OCI-LY1 (cell line): ENCODE data around the gene SDK1.

Source experiments
- H2AFZ ChIP-seq: fragments of 200-600 bp; sonication (generic), shearing (Covaris generic); 2 replicates; pipeline ENCODE4 v1.6.0; 2014; ENCODE audit warnings: antibody characterized with exemption, mild to moderate bottlenecking, low read length
- H3F3A ChIP-seq: fragments of 200-600 bp; sonication (generic), shearing (Covaris generic); 2 replicates; pipeline ENCODE4 v1.6.0; 2014; ENCODE audit warnings: mild to moderate bottlenecking, antibody characterized with exemption, low read length, moderate library complexity; ENCODE audit not compliant: insufficient read depth
- H3K27ac ChIP-seq: fragments of 200-600 bp; sonication (generic); 2 replicates; pipeline ENCODE4 v1.5.1; 2014; ENCODE audit warnings: low read length, mixed run types, mild to moderate bottlenecking, low read depth; ENCODE audit not compliant: poor library complexity, severe bottlenecking
- H3K27me3 ChIP-seq: fragments of 200-600 bp; sonication (generic); 2 replicates; pipeline ENCODE4 v1.6.0; 2014; ENCODE audit warnings: antibody characterized with exemption, mild to moderate bottlenecking, low read length, moderate library complexity; ENCODE audit not compliant: insufficient read depth
- H3K36me3 ChIP-seq: fragments of 200-600 bp; sonication (generic); 2 replicates; pipeline ENCODE4 v1.6.1; 2014; ENCODE audit warnings: mild to moderate bottlenecking, antibody characterized with exemption, low read length, moderate library complexity, mixed read lengths; ENCODE audit not compliant: insufficient read depth
- H3K4me1 ChIP-seq: fragments of 200-600 bp; sonication (generic); 2 replicates; pipeline ENCODE4 v1.5.1; 2014; ENCODE audit warnings: mild to moderate bottlenecking, low read length, moderate library complexity; ENCODE audit not compliant: insufficient read depth, severe bottlenecking
- H3K4me2 ChIP-seq: fragments of 200-600 bp; sonication (generic), shearing (Covaris generic); 2 replicates; pipeline ENCODE4 v1.6.1; 2014; ENCODE audit warnings: low read length
- H3K4me3 ChIP-seq: fragments of 200-600 bp; sonication (generic); 2 replicates; pipeline ENCODE4 v1.5.1; 2014; ENCODE audit warnings: low read length, low read depth, mild to moderate bottlenecking, mixed read lengths; ENCODE audit not compliant: poor library complexity, severe bottlenecking
- H3K79me2 ChIP-seq: fragments of 200-600 bp; shearing (Covaris generic); 2 replicates; pipeline ENCODE4 v1.6.1; 2016; ENCODE audit warnings: mixed run types, low read length, mixed read lengths; ENCODE audit not compliant: insufficient read depth
- H3K9ac ChIP-seq: fragments of 200-600 bp; sonication (generic), shearing (Covaris generic); 2 replicates; pipeline ENCODE4 v1.6.1; 2014; ENCODE audit warnings: mild to moderate bottlenecking, low read length, mixed read lengths
- H3K9me2 ChIP-seq: fragments of 200-600 bp; sonication (generic), shearing (Covaris generic); 2 replicates; pipeline ENCODE4 v1.6.1; 2014; ENCODE audit warnings: low read depth, mild to moderate bottlenecking, low read length, mixed read lengths
- H3K9me3 ChIP-seq: fragments of 200-600 bp; shearing (Covaris generic); 2 replicates; pipeline ENCODE4 v1.6.1; 2014; ENCODE audit warnings: low read length, mixed read lengths
- H4K20me1 ChIP-seq: fragments of 200-600 bp; sonication (generic), shearing (Covaris generic); 2 replicates; pipeline ENCODE4 v1.6.0; 2016; ENCODE audit warnings: mild to moderate bottlenecking, low read length; ENCODE audit not compliant: insufficient read depth
- CTCF ChIP-seq: fragments of 200-600 bp; sonication (generic), shearing (Covaris generic); IDR thresholded peaks from 2 replicates; pipeline ENCODE4 v1.5.1; 2017; ENCODE audit warnings: mild to moderate bottlenecking, antibody characterized with exemption, low read length, moderate library complexity, mixed read lengths
- EZH2 ChIP-seq: fragments of 200-600 bp; sonication (generic), shearing (Covaris generic); IDR thresholded peaks from 2 replicates; pipeline ENCODE4 v1.8.0; 2017; ENCODE audit warnings: borderline replicate concordance, mixed run types, mild to moderate bottlenecking, antibody characterized with exemption, low read length, moderate library complexity, mixed read lengths

The SDK1 gene

GRCh38 chr7:4202154-4202736 lies 901.2 kb downstream of the SDK1 start:
- TF ChIP-seq CTCF (no peak), EZH2 (no peak)
- Histone ChIP-seq H3K4me3 (no peak overlapping the region), H3K79me2 (no peaks in the 10 kb centered on the region)

GRCh38 chr7:4202954-4203353 lies 901.9 kb downstream of the SDK1 start:
- H3K9me2 ChIP-seq: no peaks in the 10 kb centered on the region
- H3K36me3 ChIP-seq: no peaks in the 10 kb centered on the region
- H3K9ac ChIP-seq: no peak overlapping the region
- no peaks in the 10 kb centered on the region for H3F3A ChIP-seq
- no peak for TF ChIP-seq CTCF
- no peak for TF ChIP-seq EZH2
- no peaks in the 10 kb centered on the region for H3K27me3 ChIP-seq
- H3K4me1 ChIP-seq: no peaks in the 10 kb centered on the region
- no peak overlapping the region for H2AFZ ChIP-seq
- H3K9me3 ChIP-seq: no peaks in the 10 kb centered on the region
- H3K4me3 ChIP-seq: no peak overlapping the region
- H3K4me2 ChIP-seq: no peak overlapping the region
- no peaks in the 10 kb centered on the region for H4K20me1 ChIP-seq
- no peaks in the 10 kb centered on the region for H3K79me2 ChIP-seq
- H3K27ac ChIP-seq: no peak overlapping the region

More at GRCh38 chr7:4202154-4202736, 901.2 kb downstream of the SDK1 start:
- H3K9me2 ChIP-seq: no peaks in the 10 kb centered on the region
- no peak overlapping the region for H3K27ac ChIP-seq
- no peak overlapping the region for H2AFZ ChIP-seq
- H3K4me2 ChIP-seq: no peak overlapping the region
- H4K20me1 ChIP-seq: no peaks in the 10 kb centered on the region
- no peaks in the 10 kb centered on the region for H3K27me3 ChIP-seq
- H3K36me3 ChIP-seq: no peaks in the 10 kb centered on the region
- H3K4me1 ChIP-seq: no peaks in the 10 kb centered on the region
- no peaks in the 10 kb centered on the region for H3K9me3 ChIP-seq
- H3F3A ChIP-seq: no peaks in the 10 kb centered on the region
- H3K9ac ChIP-seq: no peak overlapping the region

GRCh38 chr7:4203626-4204512 lies 902.8 kb downstream of the SDK1 start:
- Histone ChIP-seq H2AFZ (no peak overlapping the region), H3K27ac (no peak overlapping the region)
- TF ChIP-seq CTCF (no peak), EZH2 (no peak)

More at GRCh38 chr7:4203626-4204512, 902.8 kb downstream of the SDK1 start:
- no peaks in the 10 kb centered on the region for H3K9me3 ChIP-seq
- H3K36me3 ChIP-seq: no peaks in the 10 kb centered on the region
- H3K4me1 ChIP-seq: no peaks in the 10 kb centered on the region
- no peaks in the 10 kb centered on the region for H3K27me3 ChIP-seq
- H3K9me2 ChIP-seq: no peaks in the 10 kb centered on the region
- no peaks in the 10 kb centered on the region for H3F3A ChIP-seq
- no peak overlapping the region for H3K4me3 ChIP-seq
- H4K20me1 ChIP-seq: no peaks in the 10 kb centered on the region
- no peak overlapping the region for H3K9ac ChIP-seq
- H3K79me2 ChIP-seq: no peaks in the 10 kb centered on the region
- no peak overlapping the region for H3K4me2 ChIP-seq
